A549 treated with CpdA at 1 μM for 4 hours (cell line): ENCODE results near the gene MYO18B. TPM values are rescaled to one million over a fixed set of nuclear protein-coding genes. Genes with fewer than 3 reads are reported as not detected.

Experiments used
- total RNA-seq: library from RNA; stranded (reverse); fragments of 200-300 nt; extraction: Qiagen RNA extraction; gene quantifications from 5 replicates; pipeline ENCODE4 v1.2.3, GENCODE V29; 2022; ENCODE audit warnings: low read depth

Gene MYO18B
- 0.01 to 0.04 TPM (median 0.01 TPM) in 3 of 5 replicates, not detected in the others for total RNA-seq

DNA sequence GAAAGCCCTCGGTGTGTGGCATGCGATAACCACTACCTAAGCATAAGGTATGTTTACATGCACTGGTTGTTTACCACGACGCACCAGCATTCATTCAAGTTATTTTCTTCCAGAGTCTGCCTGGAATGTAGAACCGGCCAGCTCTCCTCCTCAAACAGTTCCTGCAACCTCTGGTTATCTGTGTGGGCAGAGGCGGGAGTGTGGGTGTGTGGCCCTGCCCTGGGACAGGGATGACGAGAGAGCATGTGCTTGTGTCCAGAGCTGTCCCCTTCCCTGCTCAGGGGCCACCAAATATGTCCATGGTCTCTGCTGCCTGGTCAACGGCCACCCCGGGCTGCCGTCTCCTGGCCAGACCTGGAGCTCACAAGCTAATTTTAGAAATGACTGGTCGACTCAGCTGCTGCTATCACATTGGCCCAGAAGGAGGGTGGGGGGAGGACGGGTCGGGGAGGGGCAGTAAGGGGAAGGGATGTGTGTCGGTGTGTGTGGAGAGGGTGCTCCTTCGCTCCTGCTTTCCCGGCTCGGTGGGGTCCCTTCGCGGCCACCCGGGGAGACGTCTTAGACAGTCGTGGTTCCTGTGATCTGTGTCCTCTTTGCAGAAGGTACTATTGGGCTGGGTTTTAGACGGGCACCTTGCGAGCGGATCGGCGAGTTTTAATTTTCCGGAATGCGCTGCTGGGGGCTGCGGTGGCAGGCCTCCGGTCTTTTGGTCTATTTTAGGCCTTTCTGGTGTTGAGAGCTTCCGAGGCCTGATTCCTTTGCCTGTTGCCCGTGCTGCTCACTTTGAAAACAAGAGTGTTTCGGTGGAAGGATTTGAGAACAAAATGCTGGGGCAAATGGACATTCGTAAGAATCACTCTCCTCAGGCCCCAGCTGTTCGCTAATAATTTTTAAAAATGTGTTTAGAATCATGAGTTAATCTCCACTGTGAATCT lies at the start of gene MYO18B:
MYO18B (plus strand) TSS at position 497 of the 935 bp plus-strand sequence. CDS start 18,905 bp downstream, outside the sequence.

Other genes with a start within 250 kb of the MYO18B start
- gene GRK3, start 177.5 kb upstream of the MYO18B start, total RNA-seq, result 3.1 to 4.5 TPM (median 3.8 TPM) in 5 replicates